ENCODE data around the gene SPATA18.

SPATA18 gene

DNA sequence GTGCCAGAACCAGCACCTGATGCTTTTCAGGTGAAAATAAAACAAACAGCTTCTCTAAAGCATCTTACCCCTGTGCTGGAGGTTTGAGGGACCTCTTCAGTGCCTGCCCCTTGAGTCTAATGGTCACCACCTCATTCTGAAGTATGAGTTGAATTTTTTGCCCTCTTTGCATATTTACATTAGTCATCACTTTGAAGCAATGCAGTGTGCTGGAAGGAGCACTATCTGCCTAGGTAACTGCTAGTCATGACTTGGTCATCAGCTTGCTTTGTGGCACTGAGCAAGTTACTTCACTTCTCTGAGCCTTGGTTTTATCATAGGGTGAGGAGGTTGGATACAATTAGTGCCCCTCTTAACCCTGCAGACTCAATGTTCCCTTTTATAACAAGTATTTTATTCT, 44.9 kb downstream of the SPATA18 start:
- Histone ChIP-seq H3K4ac (ENCODE audit: low read depth in 1 of 2, low read length in 2 of 2) (no peak overlapping the region), H2BK5ac (ENCODE audit: low read depth, low read length, poor library complexity, severe bottlenecking) (no peak overlapping the region), H3K36me3 (ENCODE audit: control insufficient read depth in 1 of 2, insufficient read depth in 2 of 2, low read depth in 1 of 2, low read length in 2 of 2) (peaks cover 15 to 45% of the 10 kb centered on the region in 2 experiments), H4K8ac (ENCODE audit: low read length) (no peak overlapping the region), H3K18ac (ENCODE audit: low read depth in 1 of 2, low read length in 2 of 2) (no peak overlapping the region), H2BK120ac (ENCODE audit: low read depth, low read length) (no peak overlapping the region), H3K9me3 (ENCODE audit: control insufficient read depth, low read length) (no peaks in the 10 kb centered on the region), H3K9ac (ENCODE audit: low read length) (no peak overlapping the region), H3K27me3 (ENCODE audit: control insufficient read depth in 1 of 2, insufficient read depth in 1 of 2, low read length in 2 of 2) (no peaks in the 10 kb centered on the region), H3K4me1 (ENCODE audit: control insufficient read depth, insufficient read depth, low read depth, low read length) (no peaks in the 10 kb centered on the region), H2AFZ (ENCODE audit: low read depth, low read length) (no peak overlapping the region), H2BK15ac (ENCODE audit: low read depth, poor library complexity, severe bottlenecking) (no peak overlapping the region), H4K91ac (ENCODE audit: low read length) (no peak overlapping the region), H3K79me1 (replicated peaks; ENCODE audit: low read length, poor library complexity, severe bottlenecking) (no peaks in the 10 kb centered on the region), H3K14ac (ENCODE audit: low read length in 2 of 2) (no peak overlapping the region), H3K23ac (ENCODE audit: low read length in 2 of 2) (no peak overlapping the region), H2AK5ac (ENCODE audit: low read length, severe bottlenecking) (no peak overlapping the region), H3K4me3 (ENCODE audit: insufficient read depth in 1 of 2, low read depth in 1 of 2, low read length in 2 of 2) (no peak overlapping the region), H3K4me2 (ENCODE audit: low read length, poor library complexity, severe bottlenecking) (no peak overlapping the region), H3K27ac (ENCODE audit: low read length, poor library complexity, severe bottlenecking) (no peak overlapping the region), H2BK12ac (ENCODE audit: low read length in 2 of 2) (no peak overlapping the region)
- peak; percentile 24 for DNase-seq

DNA sequence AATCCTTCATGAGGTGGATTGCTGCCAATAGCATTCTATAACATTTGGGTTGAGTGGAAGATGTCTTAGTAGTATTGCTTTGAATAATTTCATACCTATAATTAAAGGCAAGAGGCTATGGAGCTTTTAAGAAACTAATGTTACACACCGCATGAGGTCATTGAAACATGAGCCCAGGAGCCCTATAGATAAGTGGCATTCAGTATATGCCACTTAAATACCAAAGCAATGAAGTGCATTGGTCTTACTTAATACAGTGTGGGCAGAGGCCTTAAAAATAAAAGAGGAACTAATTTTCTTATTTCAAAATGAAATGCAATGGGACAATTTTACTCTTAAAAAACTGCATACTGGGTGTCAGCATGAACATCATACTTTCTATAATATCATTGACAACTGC, 47.5 kb downstream of the SPATA18 start:
- Histone ChIP-seq H3K9me3 (ENCODE audit: control insufficient read depth, low read length) (no peaks in the 10 kb centered on the region), H3K4me1 (ENCODE audit: control insufficient read depth, insufficient read depth, low read depth, low read length) (no peaks in the 10 kb centered on the region), H3K79me1 (replicated peaks; ENCODE audit: low read length, poor library complexity, severe bottlenecking) (no peaks in the 10 kb centered on the region), H4K8ac (ENCODE audit: low read length) (no peak overlapping the region), H4K91ac (ENCODE audit: low read length) (no peak overlapping the region), H3K27ac (ENCODE audit: low read length, poor library complexity, severe bottlenecking) (no peak overlapping the region), H3K4me2 (ENCODE audit: low read length, poor library complexity, severe bottlenecking) (no peak overlapping the region), H3K9ac (ENCODE audit: low read length) (no peak overlapping the region), H3K18ac (ENCODE audit: low read depth in 1 of 2, low read length in 2 of 2) (no peak overlapping the region), H2BK120ac (ENCODE audit: low read depth, low read length) (no peak overlapping the region), H3K27me3 (ENCODE audit: control insufficient read depth in 1 of 2, insufficient read depth in 1 of 2, low read length in 2 of 2) (no peaks in the 10 kb centered on the region), H2BK15ac (ENCODE audit: low read depth, poor library complexity, severe bottlenecking) (no peak overlapping the region), H2BK12ac (ENCODE audit: low read length in 2 of 2) (no peak overlapping the region), H2AK5ac (ENCODE audit: low read length, severe bottlenecking) (no peak overlapping the region), H3K4me3 (ENCODE audit: insufficient read depth in 1 of 2, low read depth in 1 of 2, low read length in 2 of 2) (no peak overlapping the region), H3K4ac (ENCODE audit: low read depth in 1 of 2, low read length in 2 of 2) (no peak overlapping the region), H3K36me3 (ENCODE audit: control insufficient read depth in 1 of 2, insufficient read depth in 2 of 2, low read depth in 1 of 2, low read length in 2 of 2) (peaks cover 3 to 33% of the 10 kb centered on the region in 2 experiments), H3K14ac (ENCODE audit: low read length in 2 of 2) (no peak overlapping the region), H3K23ac (ENCODE audit: low read length in 2 of 2) (no peak overlapping the region), H2BK5ac (ENCODE audit: low read depth, low read length, poor library complexity, severe bottlenecking) (no peak overlapping the region), H2AFZ (ENCODE audit: low read depth, low read length) (no peak overlapping the region)
- DNase-seq: no peak
- WGBS: no CpG with 5 or more reads among the region's 1 CpG

DNA sequence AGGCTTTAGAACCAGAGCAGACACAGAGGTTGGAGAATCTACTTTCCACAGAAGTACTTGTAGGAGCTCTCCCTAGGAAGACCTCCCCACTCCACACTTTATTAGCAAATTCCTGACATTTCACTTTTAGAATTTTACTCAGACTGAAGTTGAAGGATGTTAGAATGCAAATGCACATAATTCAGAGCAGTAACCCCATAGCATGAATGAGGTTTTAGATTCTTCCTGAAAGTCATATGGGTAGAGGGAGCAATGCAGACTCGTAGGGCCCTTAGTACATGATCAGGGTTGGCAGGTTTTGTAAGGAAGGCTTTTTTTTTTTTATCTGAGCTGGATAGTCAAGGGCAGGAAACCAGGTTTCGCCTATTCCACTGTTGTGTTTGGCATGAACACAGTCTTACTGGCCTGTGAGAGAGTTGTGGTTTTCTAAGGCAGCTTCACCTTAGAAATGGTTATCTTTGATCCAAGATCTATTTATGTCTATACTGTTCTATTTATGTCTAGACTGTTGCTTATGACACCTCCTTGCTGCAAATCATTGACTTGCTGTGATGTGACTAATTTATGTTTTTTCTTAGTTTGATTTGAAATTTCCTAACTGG, 48.9 kb downstream of the SPATA18 start:
- no peak overlapping the region for H3K9ac ChIP-seq (ENCODE audit: low read length)
- no peak overlapping the region for H3K18ac ChIP-seq (ENCODE audit: low read depth in 1 of 2, low read length in 2 of 2)
- no peaks in the 10 kb centered on the region for H3K4me1 ChIP-seq (ENCODE audit: control insufficient read depth, insufficient read depth, low read depth, low read length)
- no peaks in the 10 kb centered on the region for H3K79me1 ChIP-seq (replicated peaks; ENCODE audit: low read length, poor library complexity, severe bottlenecking)
- H4K8ac ChIP-seq (ENCODE audit: low read length): no peak overlapping the region
- no peak overlapping the region for H2BK15ac ChIP-seq (ENCODE audit: low read depth, poor library complexity, severe bottlenecking)
- H3K4me3 ChIP-seq (ENCODE audit: insufficient read depth in 1 of 2, low read depth in 1 of 2, low read length in 2 of 2): no peak overlapping the region
- 78% methylated on average over 2 of the region's 2 CpGs for WGBS
- H3K14ac ChIP-seq (ENCODE audit: low read length in 2 of 2): no peak overlapping the region
- H2BK120ac ChIP-seq (ENCODE audit: low read depth, low read length): no peak overlapping the region
- H3K36me3 ChIP-seq (ENCODE audit: control insufficient read depth in 1 of 2, insufficient read depth in 2 of 2, low read depth in 1 of 2, low read length in 2 of 2): peaks cover 3 to 25% of the 10 kb centered on the region in 2 experiments
- H3K9me3 ChIP-seq (ENCODE audit: control insufficient read depth, low read length): no peaks in the 10 kb centered on the region
- DNase-seq: no peak
- H3K27me3 ChIP-seq (ENCODE audit: control insufficient read depth in 1 of 2, insufficient read depth in 1 of 2, low read length in 2 of 2): no peaks in the 10 kb centered on the region
- H3K4ac ChIP-seq (ENCODE audit: low read depth in 1 of 2, low read length in 2 of 2): no peak overlapping the region
- no peak overlapping the region for H3K27ac ChIP-seq (ENCODE audit: low read length, poor library complexity, severe bottlenecking)
- no peak overlapping the region for H2AK5ac ChIP-seq (ENCODE audit: low read length, severe bottlenecking)
- no peak overlapping the region for H3K4me2 ChIP-seq (ENCODE audit: low read length, poor library complexity, severe bottlenecking)
- no peak overlapping the region for H2BK12ac ChIP-seq (ENCODE audit: low read length in 2 of 2)
- no peak overlapping the region for H4K91ac ChIP-seq (ENCODE audit: low read length)
- H2AFZ ChIP-seq (ENCODE audit: low read depth, low read length): no peak overlapping the region
- no peak overlapping the region for H2BK5ac ChIP-seq (ENCODE audit: low read depth, low read length, poor library complexity, severe bottlenecking)
- no peak overlapping the region for H3K23ac ChIP-seq (ENCODE audit: low read length in 2 of 2)

DNA sequence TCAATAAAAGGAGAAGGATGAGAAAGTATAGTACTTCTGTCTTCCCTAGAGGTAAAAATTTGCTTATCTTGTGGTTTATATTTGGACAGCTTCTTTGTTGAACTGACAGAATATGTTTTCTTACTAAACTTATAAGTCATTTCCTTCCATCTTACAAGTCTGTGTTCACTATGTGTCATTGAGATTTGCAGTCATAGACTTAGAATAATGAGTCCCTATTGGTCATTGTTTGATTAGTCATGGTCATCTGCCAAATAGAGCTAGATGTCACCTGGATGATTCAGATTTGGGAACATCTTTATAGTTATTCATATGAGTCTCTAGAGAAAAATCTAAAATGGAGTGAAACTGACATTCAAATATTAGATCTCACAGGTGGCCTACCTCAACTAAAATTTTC, 51.5 kb downstream of the SPATA18 start:
- Histone ChIP-seq H2BK15ac (ENCODE audit: low read depth, poor library complexity, severe bottlenecking) (no peak overlapping the region), H3K4ac (ENCODE audit: low read depth in 1 of 2, low read length in 2 of 2) (no peak overlapping the region), H3K14ac (ENCODE audit: low read length in 2 of 2) (no peak overlapping the region), H2BK5ac (ENCODE audit: low read depth, low read length, poor library complexity, severe bottlenecking) (no peak overlapping the region), H3K79me1 (replicated peaks; ENCODE audit: low read length, poor library complexity, severe bottlenecking) (no peaks in the 10 kb centered on the region), H4K8ac (ENCODE audit: low read length) (no peak overlapping the region), H2BK120ac (ENCODE audit: low read depth, low read length) (no peak overlapping the region), H2AK5ac (ENCODE audit: low read length, severe bottlenecking) (no peak overlapping the region), H3K27me3 (ENCODE audit: control insufficient read depth in 1 of 2, insufficient read depth in 1 of 2, low read length in 2 of 2) (no peaks in the 10 kb centered on the region), H3K4me1 (ENCODE audit: control insufficient read depth, insufficient read depth, low read depth, low read length) (no peaks in the 10 kb centered on the region), H3K9me3 (ENCODE audit: control insufficient read depth, low read length) (no peaks in the 10 kb centered on the region), H3K9ac (ENCODE audit: low read length) (peak overlapping the region; percentile 49), H3K36me3 (ENCODE audit: control insufficient read depth in 1 of 2, insufficient read depth in 2 of 2, low read depth in 1 of 2, low read length in 2 of 2) (peaks cover 0 to 7% of the 10 kb centered on the region in 2 experiments), H2AFZ (ENCODE audit: low read depth, low read length) (no peak overlapping the region), H3K27ac (ENCODE audit: low read length, poor library complexity, severe bottlenecking) (no peak overlapping the region), H3K4me2 (ENCODE audit: low read length, poor library complexity, severe bottlenecking) (no peak overlapping the region), H2BK12ac (ENCODE audit: low read length in 2 of 2) (no peak overlapping the region), H3K4me3 (ENCODE audit: insufficient read depth in 1 of 2, low read depth in 1 of 2, low read length in 2 of 2) (no peak overlapping the region), H4K91ac (ENCODE audit: low read length) (no peak overlapping the region), H3K23ac (ENCODE audit: low read length in 2 of 2) (no peak overlapping the region), H3K18ac (ENCODE audit: low read depth in 1 of 2, low read length in 2 of 2) (no peak overlapping the region)
- no peak for DNase-seq

Data from mesenchymal stem cell (in vitro differentiated cells and primary cell).